Fibroblast of lung (primary cell): ENCODE measurements around the gene NEGR1. TPM values are rescaled to one million over a fixed set of nuclear protein-coding genes. Genes with fewer than 3 reads are reported as not detected.

Source experiments
- DNase-seq, 2 donors: peaks; one replicate each; pipeline versions ENCODE4 v3.0.0 to v3.0.0-alpha.2; 2010; ENCODE audit warnings: low read depth in 2 of 2
- H2AFZ ChIP-seq: 2 replicates; pipeline ENCODE4 v1.5.1; 2012; ENCODE audit warnings: low read length, control low read depth, inconsistent platforms
- H3K27ac ChIP-seq: 2 replicates; pipeline ENCODE4 v1.5.1; 2011; ENCODE audit warnings: low read length, control low read depth; ENCODE audit not compliant: insufficient read depth
- H3K27me3 ChIP-seq: 2 replicates; pipeline ENCODE4 v1.5.1; 2011; ENCODE audit warnings: mild to moderate bottlenecking, low read length; ENCODE audit not compliant: control insufficient read depth, insufficient read depth
- H3K36me3 ChIP-seq: 2 replicates; pipeline ENCODE4 v1.5.1; 2011; ENCODE audit warnings: low read length; ENCODE audit not compliant: control insufficient read depth, insufficient read depth
- H3K4me1 ChIP-seq: 2 replicates; pipeline ENCODE4 v1.5.1; 2011; ENCODE audit warnings: low read length; ENCODE audit not compliant: control insufficient read depth, insufficient read depth; ENCODE audit errors: extremely low read depth
- H3K4me2 ChIP-seq: 2 replicates; pipeline ENCODE4 v1.5.1; 2011; ENCODE audit warnings: low read length, control low read depth; ENCODE audit not compliant: insufficient read depth; ENCODE audit errors: extremely low read depth
- H3K4me3 ChIP-seq, 4 experiments: fragments of 200-600 bp in 1 of 4; sonication (generic) in 1 of 4; replicated peaks in 1 of 4; 2 replicates each; pipeline ENCODE4 v1.5.1; 2011 to 2016; ENCODE audit warnings: low read length in 4 of 4, low read depth in 3 of 4, mild to moderate bottlenecking in 3 of 4, control low read depth in 2 of 4, inconsistent platforms in 1 of 4, mixed read lengths in 1 of 4; ENCODE audit not compliant: insufficient read depth in 1 of 4; ENCODE audit errors: control extremely low read depth in 1 of 4
- H3K79me2 ChIP-seq: 2 replicates; pipeline ENCODE4 v1.5.1; 2012; ENCODE audit warnings: mild to moderate bottlenecking, low read length, inconsistent platforms; ENCODE audit not compliant: control insufficient read depth, insufficient read depth
- H3K9ac ChIP-seq: 2 replicates; pipeline ENCODE4 v1.5.1; 2011; ENCODE audit warnings: mild to moderate bottlenecking, low read length, control low read depth; ENCODE audit not compliant: insufficient read depth
- H3K9me3 ChIP-seq: 2 replicates; pipeline ENCODE4 v1.5.1; 2012; ENCODE audit warnings: low read depth, low read length; ENCODE audit not compliant: control insufficient read depth, insufficient read depth
- H4K20me1 ChIP-seq: 2 replicates; pipeline ENCODE4 v1.5.1; 2011; ENCODE audit warnings: low read length; ENCODE audit not compliant: control insufficient read depth, insufficient read depth; ENCODE audit errors: extremely low read depth
- CTCF ChIP-seq, 2 donors: IDR thresholded peaks in 1 of 2; conservative IDR thresholded peaks in 1 of 2; 1 replicate in 1 of 2; 2 replicates in 1 of 2; pipeline ENCODE4 v1.5.1; 2011 to 2012; ENCODE audit warnings: low read length in 2 of 2, control low read depth in 1 of 2, inconsistent platforms in 1 of 2, low read depth in 1 of 2, mild to moderate bottlenecking in 1 of 2
- EZH2 ChIP-seq: IDR thresholded peaks from 2 replicates; pipeline ENCODE4 v1.5.1; 2012; ENCODE audit warnings: low read length, control low read depth, mild to moderate bottlenecking; ENCODE audit errors: missing control alignments
- polyA plus RNA-seq, 2 donors: library from polyadenylated mRNA; depleted of rRNA in 1 of 2; stranded (reverse) in 1 of 2; unstranded in 1 of 2; fragments of >200 nt; gene quantifications; 2 replicates each; pipeline ENCODE4 v1.2.1, GENCODE V29; 2011 to 2012; ENCODE audit warnings: missing spikeins in 1 of 2
- total RNA-seq: library from RNA; depleted of rRNA; stranded (reverse); fragments of >200 nt; gene quantifications from 2 replicates; pipeline ENCODE4 v1.2.1, GENCODE V29; 2014

NEGR1 gene
- total and polyA plus RNA-seq, 2 donors (not counting 1 experiment from before 2014, with no cell fraction given), result 3.1 to 9.4 TPM

- H3K27me3 ChIP-seq, result no peaks in the 10 kb centered on the region
- no peaks in the 10 kb centered on the region for H3K9me3 ChIP-seq
- no peak overlapping the region for H2AFZ ChIP-seq
- no peaks in the 10 kb centered on the region for H3K4me1 ChIP-seq
- no peak overlapping the region for H3K4me2 ChIP-seq
- DNase-seq, result no peak
- no peaks in the 10 kb centered on the region for H3K36me3 ChIP-seq
- TF ChIP-seq EZH2 (no peak), CTCF (conservative IDR thresholded peaks at IDR 0.05 in 1 of 2, IDR thresholded peaks at IDR 0.05 in 1 of 2; ENCODE audit: low read depth in 1 of 2, low read length in 2 of 2) (no peak)
- H3K4me3 ChIP-seq, result no peak overlapping the region
- H4K20me1 ChIP-seq, result no peaks in the 10 kb centered on the region
- no peak overlapping the region for H3K27ac ChIP-seq
- no peaks in the 10 kb centered on the region for H3K79me2 ChIP-seq
- H3K9ac ChIP-seq, result no peak overlapping the region
These were observed 429.0 kb downstream of the NEGR1 start for GRCh38 chr1:71853360-71853759.

- no peak overlapping the region for H2AFZ ChIP-seq
- DNase-seq, result peak; percentile 45 to 50
- no peak overlapping the region for H3K9ac ChIP-seq
- TF ChIP-seq CTCF (conservative IDR thresholded peaks at IDR 0.05 in 1 of 2, IDR thresholded peaks at IDR 0.05 in 1 of 2; ENCODE audit: low read depth in 1 of 2, low read length in 2 of 2) (no peak), EZH2 (no peak)
- H3K4me1 ChIP-seq, result no peaks in the 10 kb centered on the region
- no peaks in the 10 kb centered on the region for H4K20me1 ChIP-seq
- H3K36me3 ChIP-seq, result no peaks in the 10 kb centered on the region
- no peak overlapping the region for H3K4me3 ChIP-seq
- no peaks in the 10 kb centered on the region for H3K9me3 ChIP-seq
- no peak overlapping the region for H3K27ac ChIP-seq
- H3K4me2 ChIP-seq, result no peak overlapping the region
- H3K27me3 ChIP-seq, result no peaks in the 10 kb centered on the region
- no peaks in the 10 kb centered on the region for H3K79me2 ChIP-seq
These were observed 431.4 kb downstream of the NEGR1 start for GRCh38 chr1:71850936-71851335.

GRCh38 chr1:71850515-71850914 is 431.8 kb downstream of the NEGR1 start:
- no peak overlapping the region for H2AFZ ChIP-seq
- DNase-seq, result no peak
- no peaks in the 10 kb centered on the region for H3K36me3 ChIP-seq
- H3K4me3 ChIP-seq, result no peak overlapping the region
- no peaks in the 10 kb centered on the region for H4K20me1 ChIP-seq
- H3K4me1 ChIP-seq, result no peaks in the 10 kb centered on the region
- no peak overlapping the region for H3K27ac ChIP-seq
- no peaks in the 10 kb centered on the region for H3K9me3 ChIP-seq
- H3K27me3 ChIP-seq, result no peaks in the 10 kb centered on the region
- no peaks in the 10 kb centered on the region for H3K79me2 ChIP-seq
- no peak overlapping the region for H3K4me2 ChIP-seq
- TF ChIP-seq EZH2 (no peak), CTCF (conservative IDR thresholded peaks at IDR 0.05 in 1 of 2, IDR thresholded peaks at IDR 0.05 in 1 of 2; ENCODE audit: low read depth in 1 of 2, low read length in 2 of 2) (no peak)
- H3K9ac ChIP-seq, result no peak overlapping the region
